IMR-90 (cell line): ENCODE measurements around the gene NEURL4. TPM values are rescaled to one million over a fixed set of nuclear protein-coding genes. Genes with fewer than 3 reads are reported as not detected.

Experiments used
- ATAC-seq: fragments of 200-7000 bp; cut with Tn5 transposase; 2 replicates; pipeline ENCODE4 v1.9.1; 2020; ENCODE audit warnings: low read depth, mild to moderate bottlenecking, moderate library complexity
- BruUV-seq: library from RNA; stranded (reverse); fragments of 400-500 nt; replicated peaks from 2 replicates; lab custom pipeline; 2021; lab: Mats Ljungman, UMichigan
- CTCF ChIA-PET: fragments of 300-600 bp; formaldehyde crosslinking; extraction: SDS; loops from one replicate; lab custom pipeline; 2021; ENCODE audit warnings: antibody characterized with exemption; lab: Yijun Ruan, JAX
- POLR2A ChIA-PET: fragments of 300-600 bp; sonication (Branson Sonifier 250); formaldehyde crosslinking; loops from one replicate; lab custom pipeline; 2022; ENCODE audit warnings: antibody characterized with exemption; ENCODE audit not compliant: unreplicated experiment; lab: Charles Lee
- DNase-seq: peaks from one replicate; pipeline ENCODE4 v3.0.0; 2013
- H2AFZ ChIP-seq: replicated peaks from 2 replicates; pipeline ENCODE3; 2013; ENCODE audit warnings: low read length, mild to moderate bottlenecking; ENCODE audit not compliant: poor library complexity
- H2AK5ac ChIP-seq: 2 replicates; pipeline ENCODE4 v1.6.1; 2013; ENCODE audit warnings: low read depth, low read length, inconsistent platforms
- H2AK9ac ChIP-seq: replicated peaks from 2 replicates; pipeline ENCODE3; 2013; ENCODE audit warnings: mild to moderate bottlenecking, low read depth, low read length, moderate library complexity; ENCODE audit not compliant: poor library complexity
- H2BK120ac ChIP-seq: 2 replicates; pipeline ENCODE4 v1.6.1; 2013; ENCODE audit warnings: low read depth, low read length, inconsistent platforms
- H2BK15ac ChIP-seq: 3 replicates; pipeline ENCODE4 v1.6.1; 2013; ENCODE audit warnings: low read depth, low read length, inconsistent platforms
- H2BK20ac ChIP-seq: 2 replicates; pipeline ENCODE4 v1.6.1; 2013; ENCODE audit warnings: low read depth, mild to moderate bottlenecking, inconsistent platforms, low read length, moderate library complexity
- H2BK5ac ChIP-seq: 2 replicates; pipeline ENCODE4 v1.6.1; 2013; ENCODE audit warnings: mild to moderate bottlenecking, low read depth, low read length, inconsistent platforms; ENCODE audit not compliant: poor library complexity, severe bottlenecking
- H3K14ac ChIP-seq: replicated peaks from 2 replicates; pipeline ENCODE4 v1.6.1; 2013; ENCODE audit warnings: low read depth, low read length, inconsistent platforms
- H3K18ac ChIP-seq: 2 replicates; pipeline ENCODE4 v1.6.1; 2013; ENCODE audit warnings: low read depth, low read length, control low read depth
- H3K23ac ChIP-seq: 2 replicates; pipeline ENCODE4 v1.6.1; 2013; ENCODE audit warnings: low read depth, low read length, inconsistent platforms
- H3K27ac ChIP-seq: 2 replicates; pipeline ENCODE4 v1.5.1; 2013; ENCODE audit warnings: mild to moderate bottlenecking, control low read depth, low read length; ENCODE audit not compliant: insufficient read depth
- H3K27me3 ChIP-seq: 2 replicates; pipeline ENCODE4 v1.6.1; 2013; ENCODE audit warnings: low read length; ENCODE audit not compliant: control insufficient read depth, insufficient read depth
- H3K36me3 ChIP-seq: 2 replicates; pipeline ENCODE4 v1.6.1; 2013; ENCODE audit warnings: low read length, mixed read lengths; ENCODE audit not compliant: control insufficient read depth, insufficient read depth
- H3K4ac ChIP-seq: 2 replicates; pipeline ENCODE4 v1.6.1; 2013; ENCODE audit warnings: low read depth, low read length, inconsistent platforms
- H3K4me1 ChIP-seq: 2 replicates; pipeline ENCODE4 v1.6.1; 2013; ENCODE audit warnings: low read length, mixed read lengths; ENCODE audit not compliant: control insufficient read depth, insufficient read depth
- H3K4me2 ChIP-seq: 2 replicates; pipeline ENCODE4 v1.6.1; 2013; ENCODE audit warnings: low read depth, mild to moderate bottlenecking, control low read depth, low read length, moderate library complexity
- H3K4me3 ChIP-seq: 2 replicates; pipeline ENCODE4 v1.5.1; 2013; ENCODE audit warnings: low read depth, mild to moderate bottlenecking, control low read depth, low read length, moderate library complexity; ENCODE audit not compliant: insufficient read depth
- H3K56ac ChIP-seq: 2 replicates; pipeline ENCODE4 v1.6.1; 2013; ENCODE audit warnings: low read length, inconsistent platforms; ENCODE audit not compliant: insufficient read depth; ENCODE audit errors: extremely low read depth
- H3K79me1 ChIP-seq, 2 experiments: 2 replicates each; pipeline ENCODE4 v1.6.1; 2013; ENCODE audit warnings: low read length in 2 of 2, inconsistent platforms in 1 of 2, low read depth in 1 of 2
- H3K9ac ChIP-seq: 2 replicates; pipeline ENCODE4 v1.6.1; 2013; ENCODE audit warnings: low read depth, low read length, control low read depth
- H3K9me1 ChIP-seq: 2 replicates; pipeline ENCODE4 v1.6.1; 2013; ENCODE audit warnings: low read length, inconsistent platforms; ENCODE audit not compliant: insufficient read depth
- H3K9me3 ChIP-seq: 2 replicates; pipeline ENCODE4 v1.6.1; 2013; ENCODE audit warnings: low read length; ENCODE audit not compliant: control insufficient read depth, insufficient read depth
- H4K20me1 ChIP-seq: 2 replicates; pipeline ENCODE4 v1.6.1; 2013; ENCODE audit warnings: low read length, inconsistent platforms; ENCODE audit not compliant: insufficient read depth
- H4K5ac ChIP-seq: 2 replicates; pipeline ENCODE4 v1.6.1; 2013; ENCODE audit warnings: mild to moderate bottlenecking, low read depth, low read length, control low read depth
- H4K8ac ChIP-seq, 2 experiments: 2 replicates each; pipeline ENCODE4 v1.6.1; 2013; ENCODE audit warnings: low read depth in 2 of 2, low read length in 2 of 2, control low read depth in 1 of 2, inconsistent platforms in 1 of 2
- H4K91ac ChIP-seq: 2 replicates; pipeline ENCODE4 v1.6.1; 2013; ENCODE audit warnings: low read depth, low read length, inconsistent platforms; ENCODE audit not compliant: insufficient read depth
- BHLHE40 ChIP-seq: fragments of 150-350 bp; IDR thresholded peaks from 2 replicates; pipeline ENCODE4 v1.6.1; 2016; ENCODE audit warnings: mild to moderate bottlenecking, low read depth, low read length
- CEBPB ChIP-seq: IDR thresholded peaks from 2 replicates; pipeline ENCODE4 v1.6.1; 2012; ENCODE audit warnings: low read depth, low read length, improper control_type of control experiment
- CHD1 ChIP-seq: IDR thresholded peaks from 2 replicates; pipeline ENCODE4 v1.6.1; 2012; ENCODE audit warnings: low read depth, low read length, improper control_type of control experiment
- MAFK ChIP-seq: IDR thresholded peaks from 2 replicates; pipeline ENCODE4 v1.6.1; 2012; ENCODE audit warnings: low read depth, low read length, improper control_type of control experiment
- MXI1 ChIP-seq: IDR thresholded peaks from 2 replicates; pipeline ENCODE4 v1.6.1; 2012; ENCODE audit warnings: low read depth, mild to moderate bottlenecking, low read length, moderate library complexity, borderline replicate concordance
- RAD21 ChIP-seq: IDR thresholded peaks from 2 replicates; pipeline ENCODE4 v1.6.1; 2012; ENCODE audit warnings: low read length, improper control_type of control experiment
- RFX5 ChIP-seq: IDR thresholded peaks from 2 replicates; pipeline ENCODE4 v1.8.0; 2012; ENCODE audit warnings: low read depth, mild to moderate bottlenecking, low read length, moderate library complexity
- SMC3 ChIP-seq: fragments of 150-350 bp; IDR thresholded peaks from 2 replicates; pipeline ENCODE4 v1.6.1; 2016; ENCODE audit warnings: low read depth, mild to moderate bottlenecking, antibody characterized with exemption, low read length, moderate library complexity
- USF2 ChIP-seq: fragments of 150-350 bp; IDR thresholded peaks from 2 replicates; pipeline ENCODE4 v1.6.1; 2017; ENCODE audit warnings: mild to moderate bottlenecking, antibody characterized with exemption, low read length, low read depth
- WGBS, 2 experiments: methylation state at CpG; one replicate each; pipeline versions ENCODE4 v1.1.5 to v1.1.7; 2013; ENCODE audit warnings: missing lambda C conversion rate in 2 of 2; ENCODE audit not compliant: insufficient read length in 1 of 2; ENCODE audit errors: extremely low coverage in 2 of 2; 5-methylcytosine and 5-hydroxymethylcytosine counted together
- dilution Hi-C: fragments of 300-500 bp; cut with HindIII; formaldehyde crosslinking; loops from one replicate; pipeline ENCODE4 v1.14.3; 2018; ENCODE audit warnings: low sequenced_read_pairs; ENCODE audit not compliant: unreplicated experiment
- in situ Hi-C: fragments of 300-500 bp; cut with MboI; formaldehyde crosslinking; loops from 3 replicates; pipeline ENCODE4 v1.14.3; 2019; ENCODE audit warnings: low sequenced_read_pairs, inconsistent platforms, mixed read lengths
- intact Hi-C: fragments of 100-400 bp; cut with micrococcal nuclease; formaldehyde crosslinking; loops from 2 replicates; pipeline ENCODE4 v1.10.0; 2022
- polyA plus RNA-seq, 3 experiments: library from polyadenylated mRNA; depleted of rRNA; stranded (reverse); fragments of >200 nt; gene quantifications; 2 replicates each; pipeline ENCODE4 v1.2.3, GENCODE V29; 2012; ENCODE audit warnings: low replicate concordance in 1 of 3
- total RNA-seq: library from RNA; depleted of rRNA; stranded (reverse); fragments of >200 nt; gene quantifications from 2 replicates; pipeline ENCODE4 v1.2.3, GENCODE V29; 2012

The NEURL4 gene
- total and polyA plus RNA-seq, 2 of the 4 experiments (the other 2 are of a cell fraction): 8.4 to 23.3 TPM

GRCh38 chr17:7325031-7325528 lies 4.1 kb downstream of the NEURL4 start:
- no peak overlapping the region for H2BK120ac ChIP-seq
- BruUV-seq: no TSS peak

More at GRCh38 chr17:7325031-7325528, 4.1 kb downstream of the NEURL4 start:
- Histone ChIP-seq H4K8ac (no peak overlapping the region), H2AK5ac (no peak overlapping the region), H3K18ac (no peak overlapping the region), H3K4me1 (0 out of 2 replicates have a peak, but pooled peaks cover 2% of the 10 kb centered on the region), H4K91ac (no peak overlapping the region), H3K23ac (no peak overlapping the region), H3K9me3 (no peaks in the 10 kb centered on the region), H3K56ac (no peak overlapping the region), H3K79me1 (peaks cover 10 to 29% of the 10 kb centered on the region in 2 experiments; a peak in 3 of 4 replicates), H2BK15ac (no peak overlapping the region), H2AFZ (peak overlapping the region; percentile 15), H4K20me1 (peaks cover 7% of the 10 kb centered on the region), H3K4me2 (no peak overlapping the region), H2BK5ac (no peak overlapping the region), H3K27ac (no peak overlapping the region), H3K4me3 (no peak overlapping the region), H2AK9ac (no peak overlapping the region), H3K4ac (no peak overlapping the region), H3K9ac (no peak overlapping the region), H2BK20ac (no peak overlapping the region), H3K36me3 (peaks cover 56% of the 10 kb centered on the region), H3K9me1 (peaks cover 6% of the 10 kb centered on the region; the same call in 1 of the 2 replicates), H3K27me3 (no peaks in the 10 kb centered on the region), H4K5ac (no peak overlapping the region), H3K14ac (no peak overlapping the region)
- dilution Hi-C loops (no loop called here), in situ Hi-C loops (no loop called here), intact Hi-C loops (loop anchor here (10.0 kb wide), 1 partner anchor 240 kb away; the partner anchor contains the start of gene SENP3)
- no peak for ATAC-seq
- CTCF ChIA-PET: no interaction called here
- no peak for TF ChIP-seq MAFK
- TF ChIP-seq SMC3: no peak
- no peak for TF ChIP-seq MXI1
- no peak for TF ChIP-seq RFX5
- TF ChIP-seq RAD21: no peak
- no peak for TF ChIP-seq BHLHE40
- no peak for TF ChIP-seq CEBPB
- no peak for TF ChIP-seq USF2
- no peak for TF ChIP-seq CHD1
- DNase-seq: no peak
- POLR2A ChIA-PET: no interaction called here
- no CpG with 5 or more reads among the region's 19 CpGs for WGBS, 2 experiments
